SHP77 treated with DMSO at 0.1 percent for 48 hours (cell line): ENCODE measurements around the gene GFM1.

ENCODE experiments used
- DNase-seq: peaks from one replicate; lab custom pipeline; 2025; lab: John Stamatoyannopoulos, UW

The GFM1 gene

GRCh38 chr3:158644345-158644908 lies at the start of gene GFM1:
Gene GFM1, plus strand, starts transcription at chr3:158644527. Its CDS starts 108 bp downstream, at chr3:158644635.
- peak; percentile 96 for DNase-seq

DNA sequence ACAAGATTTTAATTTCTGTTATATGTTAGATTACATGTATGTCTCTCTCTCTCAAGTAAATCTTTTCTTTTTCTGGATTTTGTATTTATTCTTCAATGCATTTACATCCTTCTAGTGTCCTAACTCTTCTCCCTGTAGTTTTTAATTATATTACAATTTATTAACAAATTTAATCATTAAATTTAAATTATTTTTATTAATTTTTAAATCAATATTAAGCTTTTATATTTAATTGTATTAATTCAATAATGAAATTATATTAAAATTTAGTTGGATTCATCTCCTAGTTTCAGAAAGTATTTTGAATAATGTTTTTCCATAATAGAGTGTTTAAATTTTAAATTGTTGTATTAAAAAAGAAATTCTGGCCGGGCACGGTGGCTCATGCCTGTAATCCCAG lies 43.5 kb upstream of the GFM1 start:
- no peak for DNase-seq

GRCh38 chr3:158602227-158602626 lies 42.1 kb upstream of the GFM1 start:
- no peak for DNase-seq

DNA sequence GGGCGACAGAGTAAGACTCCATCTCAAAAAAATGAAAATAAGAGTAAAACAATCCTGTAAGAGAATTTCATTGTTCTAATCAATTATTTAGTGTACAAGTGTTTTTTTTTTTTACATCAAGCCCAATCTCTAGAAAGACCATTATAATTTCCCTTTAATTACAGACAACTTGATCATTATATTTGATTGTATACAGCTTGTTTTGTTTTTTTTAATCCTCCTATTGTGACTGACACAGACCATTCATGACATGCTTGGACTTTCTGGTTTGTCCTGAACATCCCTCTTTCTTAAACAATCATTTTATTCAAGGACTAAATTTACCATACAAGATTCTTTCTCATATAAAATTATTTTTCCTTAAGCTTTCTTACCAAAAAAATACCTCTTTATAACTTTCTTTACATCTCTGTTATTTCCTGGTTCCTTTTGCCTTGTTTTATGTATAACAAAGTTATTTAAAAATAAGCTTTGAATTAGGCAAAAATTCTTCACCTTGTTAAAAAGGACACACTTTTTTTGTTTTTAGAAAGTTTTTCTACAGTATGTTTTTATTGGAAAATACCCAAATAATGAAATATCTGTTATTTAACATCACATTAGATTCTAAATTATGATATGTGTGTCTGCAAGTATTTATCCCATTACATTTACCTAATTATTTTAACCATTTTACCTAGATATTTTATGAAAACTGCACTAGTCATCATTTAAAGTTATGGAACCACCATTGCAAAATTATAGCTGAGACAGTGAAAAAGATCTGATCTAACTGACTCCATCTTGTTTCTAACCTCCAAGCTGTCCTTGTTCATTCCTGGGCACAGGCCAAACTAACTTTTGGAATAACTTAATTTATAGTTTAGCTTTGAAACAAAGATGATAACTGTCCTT lies 26.1 kb upstream of the GFM1 start:
- no peak for DNase-seq

- no peak for DNase-seq
Measured at GRCh38 chr3:158625881-158626280, 18.4 kb upstream of the GFM1 start.

GRCh38 chr3:158631981-158632380 lies 12.3 kb upstream of the GFM1 start:
- no peak for DNase-seq

DNA sequence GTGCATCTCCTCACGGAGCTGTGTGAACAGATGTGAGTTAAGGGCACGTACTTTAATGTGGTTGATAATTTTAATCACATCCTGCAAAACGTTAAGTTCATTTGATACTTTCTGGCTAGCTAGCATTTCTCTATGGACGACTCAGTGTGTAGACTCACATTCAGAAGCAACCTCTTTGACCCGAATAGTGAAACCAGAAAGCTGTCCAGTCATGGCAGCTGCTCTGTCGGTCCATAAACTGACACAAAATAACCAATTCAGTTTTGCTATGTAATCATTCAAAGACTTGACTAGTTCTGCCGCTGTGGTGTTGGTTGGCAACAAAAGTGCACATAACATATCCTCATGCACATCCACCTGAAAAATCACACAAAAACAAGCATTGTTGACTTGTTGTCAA lies 3.7 kb upstream of the GFM1 start:
- DNase-seq, result no peak

- DNase-seq, result no peak
Measured at GRCh38 chr3:158642005-158642404, 2.3 kb upstream of the GFM1 start.

GRCh38 chr3:158642474-158643210 lies 1.7 kb upstream of the GFM1 start:
- no peak for DNase-seq

- DNase-seq, result no peak
Measured at GRCh38 chr3:158649791-158650190, 5.5 kb downstream of the GFM1 start.

- no peak for DNase-seq
Measured at GRCh38 chr3:158651192-158651591, 6.9 kb downstream of the GFM1 start.

DNA sequence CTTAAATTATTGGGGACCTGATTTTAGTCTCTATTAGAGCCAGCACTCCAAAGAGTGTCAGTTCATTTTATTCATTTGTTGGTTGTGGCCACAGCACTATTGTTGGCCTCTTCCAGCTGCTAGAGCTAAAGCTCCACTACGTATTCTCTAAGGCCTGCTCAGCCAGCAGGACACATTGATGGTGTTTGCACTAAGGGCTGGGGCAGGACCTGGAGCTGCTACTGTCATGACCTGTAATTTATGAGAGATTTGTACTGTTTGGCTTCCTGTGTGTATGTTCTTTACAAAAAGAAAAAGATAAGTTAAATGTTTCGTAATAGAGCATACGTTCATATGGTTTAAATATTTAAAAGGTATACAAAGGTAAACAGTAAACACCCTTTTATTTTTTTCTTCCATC lies 8.1 kb downstream of the GFM1 start:
- DNase-seq, result no peak

DNA sequence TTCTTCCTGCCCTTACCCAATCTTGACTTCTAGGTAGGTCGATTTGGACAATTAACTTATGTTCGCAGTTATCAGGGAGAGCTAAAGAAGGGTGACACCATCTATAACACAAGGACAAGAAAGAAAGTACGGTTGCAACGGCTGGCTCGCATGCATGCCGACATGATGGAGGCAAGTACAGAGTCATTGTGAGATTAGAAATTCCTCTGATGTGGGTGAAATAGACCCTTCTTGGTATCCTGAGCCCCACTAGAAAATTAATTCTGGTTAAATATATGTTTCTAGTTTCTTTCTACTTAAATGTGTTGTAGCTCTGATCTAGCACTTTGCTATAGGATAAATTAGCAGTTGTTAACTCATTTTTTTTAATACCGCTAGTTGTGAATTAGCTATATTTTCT lies 14.6 kb downstream of the GFM1 start:
- DNase-seq, result no peak

DNA sequence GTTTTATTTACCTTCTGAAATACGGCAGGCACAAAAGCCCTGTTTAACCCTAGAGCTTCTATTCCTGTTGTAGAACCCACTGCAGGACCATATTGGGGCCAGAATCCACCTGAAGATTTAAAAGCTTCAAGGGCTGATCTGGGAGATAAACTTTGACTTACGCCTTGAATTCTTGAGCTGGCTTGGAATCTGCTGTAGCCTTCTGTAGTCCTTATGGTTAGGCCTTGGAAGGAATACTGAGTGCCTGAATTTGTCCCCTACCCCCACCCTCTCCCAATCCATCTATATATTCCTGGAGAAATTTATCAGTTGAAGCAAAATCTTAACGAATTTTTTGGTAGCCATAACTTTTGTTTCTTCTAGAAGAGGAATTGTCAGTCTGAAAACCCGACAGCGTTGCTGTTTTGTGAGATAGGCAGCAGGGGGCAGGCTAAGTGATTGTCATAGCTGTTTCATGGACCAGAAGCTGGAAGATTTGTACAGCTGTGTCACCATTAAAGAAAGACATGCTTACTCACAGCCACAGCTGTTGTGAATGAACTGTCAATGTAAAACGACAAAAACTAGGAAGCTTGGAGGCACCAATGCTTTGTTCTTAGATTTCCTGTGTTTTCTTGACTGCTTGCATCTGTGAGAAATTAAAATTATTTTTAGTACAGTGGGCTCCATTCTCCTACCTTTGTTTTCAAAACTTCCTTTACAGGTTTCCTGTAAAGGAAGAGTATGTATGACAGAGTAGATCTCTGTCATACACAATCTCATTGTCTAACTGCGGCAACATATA lies 15.3 kb downstream of the GFM1 start:
- peak; percentile 3 for DNase-seq

DNA sequence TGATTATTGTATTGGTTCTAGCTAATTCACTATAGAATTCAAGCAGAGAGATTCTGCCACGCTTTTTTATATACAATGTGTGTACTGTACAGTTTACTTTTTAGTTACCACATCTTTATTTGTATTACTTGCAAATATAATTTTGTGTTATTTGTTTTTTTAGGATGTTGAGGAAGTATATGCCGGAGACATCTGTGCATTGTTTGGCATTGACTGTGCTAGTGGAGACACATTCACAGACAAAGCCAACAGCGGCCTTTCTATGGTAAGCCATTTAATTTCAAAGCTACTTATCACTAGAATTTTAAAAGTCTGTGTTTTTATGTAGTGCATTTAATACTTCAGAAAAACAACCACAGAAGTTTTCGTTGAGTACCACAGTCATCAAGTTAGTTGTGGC lies 16.4 kb downstream of the GFM1 start:
- DNase-seq, result no peak

GRCh38 chr3:158663246-158663645 lies 18.9 kb downstream of the GFM1 start:
- no peak for DNase-seq

GRCh38 chr3:158663832-158664231 lies 19.5 kb downstream of the GFM1 start:
- DNase-seq, result no peak

DNA sequence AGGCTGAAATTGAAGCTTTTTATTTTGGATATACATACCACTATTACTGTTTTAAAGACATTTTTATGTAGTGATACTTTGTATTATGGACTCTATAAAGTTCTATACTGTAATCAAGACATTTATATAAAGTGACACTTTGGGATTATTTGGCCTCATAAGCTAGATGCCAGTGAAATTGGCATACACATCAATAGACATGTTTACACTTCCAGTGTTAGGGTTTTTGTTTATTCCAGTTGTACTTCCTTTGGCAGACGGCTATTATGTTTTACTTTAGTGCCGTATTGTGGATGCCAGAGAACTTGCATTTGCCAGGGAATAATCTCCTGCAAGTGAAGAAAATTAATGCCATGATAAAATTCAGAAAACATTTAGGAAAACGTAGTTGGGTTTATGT lies 22.1 kb downstream of the GFM1 start:
- DNase-seq, result no peak

DNA sequence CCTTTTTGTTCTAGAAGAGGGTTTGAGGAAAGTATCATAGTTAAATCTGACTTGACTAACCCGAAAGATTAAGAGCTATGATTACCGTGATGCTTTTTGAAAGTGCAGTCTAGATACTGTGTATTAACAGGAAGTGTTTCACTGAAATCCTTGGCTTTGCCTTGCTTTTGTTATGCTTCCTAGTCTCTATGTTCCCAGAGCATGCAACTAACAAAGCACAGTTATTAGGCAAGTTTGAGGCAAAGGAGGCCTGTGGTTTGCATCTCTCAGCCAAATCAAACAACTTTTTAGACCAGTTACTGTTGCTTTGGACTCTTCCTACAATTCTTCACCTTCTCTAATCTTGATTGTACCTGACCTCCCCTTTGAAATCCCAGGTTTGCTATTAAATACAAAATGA lies 24.2 kb downstream of the GFM1 start:
- no peak for DNase-seq

- no peak for DNase-seq
Measured at GRCh38 chr3:158671821-158672214, 27.5 kb downstream of the GFM1 start.

DNA sequence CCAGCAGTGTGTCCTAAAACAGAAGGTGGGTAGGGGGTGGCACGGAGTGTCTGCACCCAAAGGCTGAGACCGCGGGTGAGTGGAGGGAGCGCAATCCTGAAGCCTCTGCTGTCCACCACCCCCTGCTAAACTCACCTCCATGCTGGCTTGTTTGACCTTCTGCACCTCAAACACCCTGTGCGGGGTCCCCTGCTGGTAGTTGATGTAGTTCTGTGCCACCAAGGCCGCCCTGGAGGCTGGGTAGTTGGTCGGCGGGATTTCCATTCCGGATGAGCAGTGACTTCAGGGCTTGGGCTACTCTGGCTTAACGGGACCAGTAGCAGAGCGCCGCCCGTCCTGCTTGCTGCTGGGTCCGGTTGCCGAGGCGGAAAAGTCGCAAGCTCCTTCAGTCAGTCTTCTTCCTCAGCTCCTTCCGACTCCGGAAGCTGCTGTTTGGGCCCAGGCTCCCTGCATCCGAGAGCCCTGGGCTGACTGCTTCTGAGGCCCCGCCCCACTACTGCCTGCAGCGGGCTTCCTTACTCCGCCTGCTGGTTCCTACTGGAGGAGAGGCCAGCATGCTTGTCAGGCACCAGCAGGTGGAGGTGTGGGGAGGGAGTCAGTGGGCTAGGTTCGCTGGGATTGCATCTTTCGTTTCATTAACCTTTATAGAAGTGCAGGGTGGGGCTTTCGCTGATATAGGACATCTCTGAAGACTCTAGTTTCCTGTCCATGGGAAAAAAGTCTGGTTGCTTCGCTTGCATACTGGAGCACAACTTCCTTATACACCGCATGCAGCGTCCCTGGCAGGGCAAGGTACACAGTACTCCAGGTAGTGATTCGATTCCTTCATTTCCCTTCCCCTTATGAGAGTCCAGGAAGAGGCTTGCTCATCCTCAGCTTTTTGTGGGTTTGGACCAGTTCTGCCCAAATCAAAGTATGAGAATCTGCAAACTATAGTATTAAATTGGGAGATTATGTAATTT lies 28.2 kb downstream of the GFM1 start, which contains the start of gene LXN:
TSS of gene LXN (minus strand) at position 434 of the 962 bp plus-strand sequence. CDS start at position 264, 170 bp downstream.
- no peak for DNase-seq
